Endothelial cell of umbilical vein (primary cell): ENCODE data around the gene CDH23. TPM values are rescaled to one million over a fixed set of nuclear protein-coding genes. Genes with fewer than 3 reads are reported as not detected.

Experiments used
- BruUV-seq: library from RNA; stranded (reverse); fragments of 400-500 nt; replicated peaks from 2 replicates; lab custom pipeline; 2021; lab: Mats Ljungman, UMichigan
- CTCF ChIA-PET: fragments of 300-600, 350-600 bp; sonication (Branson Sonifier 250); formaldehyde crosslinking; loops from one replicate; lab custom pipeline; 2021; ENCODE audit warnings: antibody characterized with exemption, inconsistent platforms; lab: Charles Lee
- POLR2A ChIA-PET: fragments of 300-600, 350-600 bp; sonication (Branson Sonifier 250); formaldehyde crosslinking; loops from one replicate; lab custom pipeline; 2021; ENCODE audit warnings: antibody characterized with exemption, inconsistent platforms; lab: Charles Lee
- DNase-seq: peaks from one replicate; pipeline ENCODE4 v3.0.0-alpha.2; 2011; ENCODE audit warnings: low read depth, low spot score
- FAIRE-seq: peaks from 2 replicates; lab custom pipeline; 2011; peaks lifted over from hg19 to GRCh38; lab: Jason Lieb, UNC
- H2AFZ ChIP-seq: 2 replicates; pipeline ENCODE4 v1.6.0; 2012; ENCODE audit warnings: low read depth, low read length, control low read depth, inconsistent platforms
- H3K27ac ChIP-seq: 2 replicates; pipeline ENCODE4 v1.5.1; 2011; ENCODE audit warnings: low read depth, mild to moderate bottlenecking, control low read depth, low read length, moderate library complexity; ENCODE audit not compliant: insufficient read depth
- H3K27me3 ChIP-seq, 2 experiments: 2 replicates each; pipeline versions ENCODE4 v1.6.0 to v1.6.1; 2011; ENCODE audit warnings: low read length in 2 of 2, mixed read lengths in 1 of 2; ENCODE audit not compliant: control insufficient read depth in 2 of 2, insufficient read depth in 2 of 2
- H3K36me3 ChIP-seq, 2 experiments: 2 replicates in 1 of 2; 3 replicates in 1 of 2; pipeline ENCODE4 v1.5.1; 2011; ENCODE audit warnings: low read length in 2 of 2, mild to moderate bottlenecking in 1 of 2, moderate library complexity in 1 of 2; ENCODE audit not compliant: control insufficient read depth in 2 of 2, insufficient read depth in 2 of 2; ENCODE audit errors: extremely low read depth in 1 of 2
- H3K4me1 ChIP-seq: 3 replicates; pipeline ENCODE4 v1.5.1; 2011; ENCODE audit warnings: mild to moderate bottlenecking, low read length; ENCODE audit not compliant: control insufficient read depth, insufficient read depth; ENCODE audit errors: extremely low read depth
- H3K4me2 ChIP-seq: 2 replicates; pipeline ENCODE4 v1.6.1; 2011; ENCODE audit warnings: low read length, control low read depth, mixed read lengths; ENCODE audit not compliant: insufficient read depth
- H3K4me3 ChIP-seq, 3 experiments: fragments of 200-600 bp in 1 of 3; sonication (generic), shearing (Covaris generic) in 1 of 3; replicated peaks in 1 of 3; 2 replicates each; pipeline ENCODE4 v1.5.1; 2011 to 2016; ENCODE audit warnings: control low read depth in 3 of 3, low read length in 3 of 3, mild to moderate bottlenecking in 2 of 3, inconsistent platforms in 1 of 3, low read depth in 1 of 3, moderate library complexity in 1 of 3; ENCODE audit not compliant: insufficient read depth in 1 of 3
- H3K79me2 ChIP-seq: 2 replicates; pipeline ENCODE4 v1.6.0; 2012; ENCODE audit warnings: low read length, inconsistent platforms; ENCODE audit not compliant: control insufficient read depth, insufficient read depth
- H3K9ac ChIP-seq: replicated peaks from 2 replicates; pipeline ENCODE3; 2011; ENCODE audit warnings: low read length, control low read depth; ENCODE audit not compliant: insufficient read depth; ENCODE audit errors: extremely low read depth
- H3K9me1 ChIP-seq: replicated peaks from 3 replicates; pipeline ENCODE4 v1.6.0; 2011; ENCODE audit warnings: mild to moderate bottlenecking, low read length; ENCODE audit not compliant: control insufficient read depth, insufficient read depth; ENCODE audit errors: extremely low read depth
- H3K9me3 ChIP-seq: replicated peaks from 2 replicates; pipeline ENCODE4 v1.5.1; 2012; ENCODE audit warnings: low read length, inconsistent platforms; ENCODE audit not compliant: control insufficient read depth, insufficient read depth
- H4K20me1 ChIP-seq: replicated peaks from 2 replicates; pipeline ENCODE3; 2011; ENCODE audit warnings: mild to moderate bottlenecking, low read length; ENCODE audit not compliant: control insufficient read depth, insufficient read depth; ENCODE audit errors: extremely low read depth
- FOS ChIP-seq: IDR thresholded peaks from 2 replicates; pipeline ENCODE4 v1.6.1; 2011; ENCODE audit warnings: mild to moderate bottlenecking, low read length, moderate library complexity, borderline replicate concordance; ENCODE audit not compliant: insufficient read depth
- GATA2 ChIP-seq: IDR thresholded peaks from 2 replicates; pipeline ENCODE4 v1.7.0; 2011; ENCODE audit warnings: low read depth, mild to moderate bottlenecking, moderate library complexity, mixed read lengths, low read length; ENCODE audit not compliant: insufficient read length, insufficient read depth
- JUN ChIP-seq: IDR thresholded peaks from 2 replicates; pipeline ENCODE4 v1.6.1; 2011; ENCODE audit warnings: borderline replicate concordance, low read depth; ENCODE audit not compliant: insufficient read length, insufficient read depth
- POLR2A ChIP-seq: IDR thresholded peaks from 2 replicates; pipeline ENCODE4 v1.6.1; 2012; ENCODE audit warnings: low read depth, mild to moderate bottlenecking, control low read depth, low read length
- POLR2AphosphoS5 ChIP-seq: IDR thresholded peaks from 2 replicates; pipeline ENCODE4 v1.6.1; 2012; ENCODE audit warnings: low read depth, mild to moderate bottlenecking, control low read depth, low read length, moderate library complexity; ENCODE audit not compliant: insufficient read depth
- dilution Hi-C: fragments of 300-500 bp; cut with MboI; formaldehyde crosslinking; loops from one replicate; pipeline ENCODE4 v1.15.0; 2019; ENCODE audit warnings: low sequenced_read_pairs; ENCODE audit not compliant: extremely low pct_ligation_motif_present
- intact Hi-C: fragments of 100-400 bp; cut with micrococcal nuclease; formaldehyde crosslinking; loops from one replicate; pipeline ENCODE4 v1.10.0; 2022
- polyA plus RNA-seq, 4 experiments: library from polyadenylated mRNA; depleted of rRNA in 3 of 4; stranded (reverse) in 3 of 4; unstranded in 1 of 4; fragments of >200 nt; gene quantifications; 2 replicates each; pipeline versions ENCODE4 v1.2.1 to v1.2.3, GENCODE V29; 2011 to 2012; ENCODE audit warnings: missing spikeins in 1 of 4
- total RNA-seq: library from RNA; stranded (reverse); gene quantifications from 2 replicates; pipeline ENCODE4 v1.2.3, GENCODE V29; 2021
- TF ChIP-seq, protein P1 (sequence below): IDR thresholded peaks from 2 replicates; pipeline ENCODE4 v1.6.1; 2011; ENCODE audit not compliant: insufficient read depth, insufficient read length
- TF ChIP-seq, protein P2 (sequence below), 2 donors: IDR thresholded peaks; 1 replicate in 1 of 2; 2 replicates in 1 of 2; pipeline ENCODE4 v1.5.1; 2011; ENCODE audit warnings: low read length in 2 of 2, mild to moderate bottlenecking in 2 of 2, moderate library complexity in 2 of 2, control low read depth in 1 of 2, inconsistent platforms in 1 of 2, low read depth in 1 of 2; ENCODE audit not compliant: insufficient read depth in 1 of 2; ENCODE audit errors: extremely low read depth in 1 of 2

CDH23 gene
- total and polyA plus RNA-seq, 2 donors (not counting 3 experiments of a cell fraction or from before 2014, with no cell fraction given), result not detected

DNA sequence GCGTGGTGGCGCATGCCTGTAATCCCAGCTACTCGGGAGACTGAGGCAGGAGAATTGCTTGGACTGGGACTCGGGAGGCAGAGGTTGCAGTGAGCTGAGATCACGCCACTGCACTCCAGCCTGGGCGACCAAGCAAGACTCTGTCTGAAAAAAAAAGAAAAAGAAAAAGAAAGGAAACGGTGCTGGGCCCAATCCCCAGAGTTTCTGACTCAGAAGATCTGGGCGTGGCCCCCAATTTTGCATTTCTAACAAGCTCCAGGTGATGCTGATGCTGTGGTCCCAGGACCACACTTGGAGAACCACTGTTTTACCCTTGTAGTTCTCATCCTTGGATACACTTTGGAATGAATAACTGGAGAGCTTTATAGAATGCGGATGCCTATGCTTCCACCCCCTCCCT lies 243.9 kb downstream of the CDH23 start:
- no peaks in the 10 kb centered on the region for H3K9me3 ChIP-seq
- dilution Hi-C loops (no loop called here), intact Hi-C loops (no loop called here)
- no peak for TF ChIP-seq POLR2A
- TF ChIP-seq FOS, result no peak
- POLR2A ChIA-PET, result no interaction called here
- no peak overlapping the region for H3K27ac ChIP-seq
- no peak overlapping the region for H3K4me2 ChIP-seq
- no TSS peak for BruUV-seq
- no peak overlapping the region for H2AFZ ChIP-seq
- no peaks in the 10 kb centered on the region for H3K36me3 ChIP-seq
- H3K27me3 ChIP-seq, result no peaks in the 10 kb centered on the region
- CTCF ChIA-PET, result interaction anchor here (1.0 to 1.8 kb wide), 3 partner anchors 16 to 68 kb away, joined by 3 to 8 read pairs (median 5); no protein-coding TSS in a partner anchor
- H3K4me3 ChIP-seq, result no peak overlapping the region
- DNase-seq (no peak), FAIRE-seq (no peak)
- H3K9me1 ChIP-seq, result no peaks in the 10 kb centered on the region
- H3K9ac ChIP-seq, result no peak overlapping the region
- peaks cover 5% of the 10 kb centered on the region for H3K4me1 ChIP-seq
- H4K20me1 ChIP-seq, result no peaks in the 10 kb centered on the region
- H3K79me2 ChIP-seq, result no peaks in the 10 kb centered on the region

DNA sequence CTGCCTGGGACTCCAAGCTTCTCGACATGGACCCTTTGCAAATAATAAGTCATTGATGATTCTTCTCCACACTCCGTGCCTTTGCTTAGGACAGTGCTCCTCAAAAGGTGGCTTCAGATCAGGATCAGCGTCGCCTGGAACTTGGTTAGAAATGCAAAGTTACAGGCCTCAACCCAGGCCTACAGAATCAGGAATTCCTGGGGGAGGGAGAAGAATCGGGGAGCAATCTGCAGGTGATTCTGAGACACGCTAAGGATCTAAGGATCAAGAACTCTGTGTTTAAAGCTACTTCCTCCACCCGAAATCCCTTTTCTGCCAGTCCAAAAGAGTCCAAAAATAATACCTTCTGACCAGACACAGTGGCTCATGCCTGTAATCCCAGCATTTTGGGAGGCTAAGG lies 244.7 kb downstream of the CDH23 start:
- POLR2A ChIA-PET, result no interaction called here
- Histone ChIP-seq H3K9me1 (no peaks in the 10 kb centered on the region), H2AFZ (no peak overlapping the region), H3K4me2 (no peak overlapping the region), H3K36me3 (no peaks in the 10 kb centered on the region), H3K9me3 (no peaks in the 10 kb centered on the region), H4K20me1 (no peaks in the 10 kb centered on the region), H3K4me1 (peaks cover 5% of the 10 kb centered on the region), H3K79me2 (no peaks in the 10 kb centered on the region), H3K4me3 (no peak overlapping the region), H3K27ac (no peak overlapping the region), H3K9ac (no peak overlapping the region), H3K27me3 (no peaks in the 10 kb centered on the region)
- no TSS peak for BruUV-seq
- intact Hi-C loops, result no loop called here
- TF ChIP-seq, protein P1, sequence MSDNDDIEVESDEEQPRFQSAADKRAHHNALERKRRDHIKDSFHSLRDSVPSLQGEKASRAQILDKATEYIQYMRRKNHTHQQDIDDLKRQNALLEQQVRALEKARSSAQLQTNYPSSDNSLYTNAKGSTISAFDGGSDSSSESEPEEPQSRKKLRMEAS, result no peak
- TF ChIP-seq POLR2AphosphoS5, result no peak
- TF ChIP-seq POLR2A, result no peak
- TF ChIP-seq, protein P2, sequence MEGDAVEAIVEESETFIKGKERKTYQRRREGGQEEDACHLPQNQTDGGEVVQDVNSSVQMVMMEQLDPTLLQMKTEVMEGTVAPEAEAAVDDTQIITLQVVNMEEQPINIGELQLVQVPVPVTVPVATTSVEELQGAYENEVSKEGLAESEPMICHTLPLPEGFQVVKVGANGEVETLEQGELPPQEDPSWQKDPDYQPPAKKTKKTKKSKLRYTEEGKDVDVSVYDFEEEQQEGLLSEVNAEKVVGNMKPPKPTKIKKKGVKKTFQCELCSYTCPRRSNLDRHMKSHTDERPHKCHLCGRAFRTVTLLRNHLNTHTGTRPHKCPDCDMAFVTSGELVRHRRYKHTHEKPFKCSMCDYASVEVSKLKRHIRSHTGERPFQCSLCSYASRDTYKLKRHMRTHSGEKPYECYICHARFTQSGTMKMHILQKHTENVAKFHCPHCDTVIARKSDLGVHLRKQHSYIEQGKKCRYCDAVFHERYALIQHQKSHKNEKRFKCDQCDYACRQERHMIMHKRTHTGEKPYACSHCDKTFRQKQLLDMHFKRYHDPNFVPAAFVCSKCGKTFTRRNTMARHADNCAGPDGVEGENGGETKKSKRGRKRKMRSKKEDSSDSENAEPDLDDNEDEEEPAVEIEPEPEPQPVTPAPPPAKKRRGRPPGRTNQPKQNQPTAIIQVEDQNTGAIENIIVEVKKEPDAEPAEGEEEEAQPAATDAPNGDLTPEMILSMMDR (IDR thresholded peaks at IDR 0.05; ENCODE audit: extremely low read depth in 1 of 2, insufficient read depth in 1 of 2, low read depth in 1 of 2, low read length in 2 of 2), result no peak
- TF ChIP-seq GATA2, result no peak
- no peak for TF ChIP-seq JUN
- CTCF ChIA-PET, result interaction anchor here (1.7 to 1.8 kb wide), 2 partner anchors 55 to 67 kb away, joined by 5 to 8 read pairs; no protein-coding TSS in a partner anchor
- no peak for FAIRE-seq
- dilution Hi-C loops, result no loop called here
- no peak for DNase-seq
